Heart left ventricle (tissue), 13 donors: ENCODE measurements around the gene LUZP2.

Experiments
- CTCF ChIP-seq, 12 donors: fragments of 200-600 bp; sonication (generic) in 4 of 12; IDR thresholded peaks; one replicate each; pipeline versions ENCODE4 v1.5.0 to v1.8.0; 2018 to 2022; ENCODE audit warnings: antibody characterized with exemption in 12 of 12, mild to moderate bottlenecking in 5 of 12
- POLR2A ChIP-seq, 2 donors: fragments of 450-650 bp; IDR thresholded peaks; one replicate each; pipeline ENCODE4 v1.6.1; 2017; ENCODE audit warnings: antibody characterized with exemption in 2 of 2, mild to moderate bottlenecking in 2 of 2, moderate library complexity in 2 of 2
- donor health status: ischemic (EF 13 %, LVEDD 7.1; RV severe dilation, severe dysfunction).
- donor health status: DM: no; HTN: yes; CAD: no.
- donor health status: DM: no; HTN: no; CAD: no.
- donor health status: ischemic (EF 25% LVEDD 6.9; RV normal size, moderate dysfunction).
- donor health status: ischemic (EF 25% LVEDD 5.7; RV mildly dilated, moderate dysfunction).
- donor health status: ischemic (EF 35%, LVEDD 5.7; RV mildly dilated, moderate dysfunction).
- donor health status: nonischemic (EF 11% LVEDD 7.7; RV severe dilation, severe dysfunction).
- donor health status: DM: yes; HTN: yes; CAD: no.
- donor health status: PGD.
- donor health status: ischemic (EF 29% LVEDD 5.4; RV normal size, mild dysfunction).
- donor health status: nonischemic (EF 23%, LVEDD 6.1; RV moderate dilation, normal function).

- TF ChIP-seq CTCF (IDR thresholded peaks at IDR 0.05) (no peak), POLR2A (IDR thresholded peaks at IDR 0.05) (no peak)
Measured at GRCh38 chr11:24678703-24679348, 182.0 kb downstream of the LUZP2 start.
